ENCODE data around the gene TRIM43.
"Not testable (repeated sequence)": the region's sequence is repeated elsewhere in the genome, so short reads cannot be mapped to it uniquely, and the experiment has no call there.

Gene TRIM43

GRCh38 chr2:95641787-95642186 is 50.0 kb downstream of the TRIM43 start:
- not testable (repeated sequence) for DNase-seq (ENCODE audit: low read depth)

- not testable (repeated sequence) for DNase-seq (ENCODE audit: low read depth)
Measured at GRCh38 chr2:95642360-95642759, 50.6 kb downstream of the TRIM43 start.

GRCh38 chr2:95642951-95643350 is 51.1 kb downstream of the TRIM43 start:
- not testable (repeated sequence) for DNase-seq (ENCODE audit: low read depth)

GRCh38 chr2:95645312-95645711 is 53.5 kb downstream of the TRIM43 start:
- DNase-seq (ENCODE audit: low read depth), result not testable (repeated sequence)

GRCh38 chr2:95646274-95646994 is 54.6 kb downstream of the TRIM43 start:
- DNase-seq (ENCODE audit: low read depth), result not testable (repeated sequence)

- DNase-seq (ENCODE audit: low read depth), result not testable (repeated sequence)
Measured at GRCh38 chr2:95648894-95649544, 57.2 kb downstream of the TRIM43 start.
